HG03045 (cell line): ENCODE data around the gene EPC2.

Source experiments
- ATAC-seq: cut with Tn5 transposase; IDR thresholded peaks from one replicate; pipeline ENCODE4 v1.9.1; 2021; ENCODE audit warnings: mild to moderate bottlenecking, moderate library complexity; ENCODE audit not compliant: unreplicated experiment

Gene EPC2

GRCh38 chr2:148802448-148803220 is 158.1 kb downstream of the EPC2 start:
- ATAC-seq: no peak

DNA sequence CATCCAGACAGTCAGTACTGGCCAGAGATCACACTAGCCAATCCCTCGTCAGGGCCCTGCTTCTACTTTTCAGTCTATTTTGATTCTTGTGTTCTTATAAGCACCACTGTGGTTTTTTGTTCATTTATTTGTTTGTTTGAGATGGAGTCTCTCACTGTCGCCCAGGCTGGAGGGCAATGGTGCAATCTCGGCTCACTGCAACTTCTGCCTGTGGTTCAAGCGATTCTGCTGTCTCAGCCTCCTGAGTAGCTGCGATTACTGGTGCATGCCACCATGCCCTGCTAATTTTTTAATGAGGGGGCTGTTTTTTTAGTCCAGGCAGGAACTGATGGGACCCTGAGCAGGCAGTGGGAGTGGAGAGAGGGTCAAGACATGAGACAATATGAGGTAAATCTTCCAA is 165.5 kb downstream of the EPC2 start:
- no peak for ATAC-seq

DNA sequence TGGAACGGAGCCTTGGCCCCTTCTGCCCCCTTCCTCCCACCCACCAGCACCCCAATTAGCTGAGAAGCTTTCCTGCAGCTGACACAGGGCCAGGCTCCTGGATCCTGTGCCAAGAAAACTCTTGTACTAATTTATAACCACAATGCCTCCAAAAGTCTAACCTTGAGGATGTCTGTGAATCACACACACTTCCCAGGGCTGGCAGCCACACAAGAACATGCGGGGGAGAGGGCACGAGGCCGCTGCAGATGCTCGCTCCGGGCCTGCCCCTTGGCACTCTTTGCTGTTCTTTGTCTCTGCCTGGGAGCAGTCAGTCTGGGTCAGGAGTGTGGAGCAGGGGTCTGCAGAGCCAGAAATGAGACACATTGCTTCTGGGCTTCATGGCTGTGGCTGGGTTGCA is 167.8 kb downstream of the EPC2 start:
- no peak for ATAC-seq

- peak; percentile 99 for ATAC-seq
Observed at GRCh38 chr2:148813603-148814065, 169.1 kb downstream of the EPC2 start.

- no peak for ATAC-seq
Observed at GRCh38 chr2:148814143-148814859, 169.8 kb downstream of the EPC2 start.

DNA sequence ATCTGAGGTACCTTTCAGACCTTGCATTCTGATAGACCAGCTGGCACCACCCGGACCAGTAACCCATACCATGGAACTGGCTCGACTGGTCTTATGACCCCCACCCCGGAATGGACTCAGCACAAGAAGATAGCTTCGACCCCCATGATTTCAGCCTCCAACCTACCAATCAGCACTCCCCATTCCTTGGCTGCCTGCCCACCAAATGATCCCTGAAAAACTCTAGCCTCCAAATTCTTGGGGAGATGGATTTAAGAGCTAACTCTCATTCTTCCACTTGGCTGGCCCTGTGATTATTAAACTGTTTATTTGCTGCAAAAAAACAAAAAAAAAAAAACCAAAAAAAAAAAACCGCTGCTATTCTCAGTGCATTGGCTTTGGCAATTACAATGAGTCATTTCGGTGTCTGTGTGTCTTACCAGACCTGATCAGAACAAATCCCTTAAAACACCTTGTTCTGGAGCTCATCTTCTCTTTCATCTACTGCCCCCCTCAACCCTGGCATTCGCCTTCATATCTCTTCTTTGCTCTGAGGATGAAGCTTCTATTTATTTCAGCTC is 170.4 kb downstream of the EPC2 start:
- no peak for ATAC-seq

DNA sequence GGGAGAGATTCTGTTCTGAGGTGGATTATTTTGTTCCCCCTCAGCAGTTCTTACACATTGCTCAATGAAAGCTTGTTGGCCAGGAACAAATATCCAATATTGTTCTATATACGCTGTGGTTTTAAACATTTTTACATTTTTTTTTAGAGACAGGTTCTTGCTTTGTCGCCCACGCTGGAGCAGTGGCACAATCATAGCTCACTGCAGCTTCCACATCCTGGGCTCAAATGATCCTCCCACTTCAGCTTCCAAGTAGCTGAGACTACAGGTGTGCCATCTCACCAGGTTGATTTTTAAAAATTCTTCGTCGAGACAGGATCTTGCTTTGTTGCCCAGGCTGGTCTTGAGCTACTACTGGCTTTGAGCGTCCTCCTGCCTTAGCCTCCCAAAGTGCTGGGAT is 171.6 kb downstream of the EPC2 start:
- ATAC-seq: no peak

DNA sequence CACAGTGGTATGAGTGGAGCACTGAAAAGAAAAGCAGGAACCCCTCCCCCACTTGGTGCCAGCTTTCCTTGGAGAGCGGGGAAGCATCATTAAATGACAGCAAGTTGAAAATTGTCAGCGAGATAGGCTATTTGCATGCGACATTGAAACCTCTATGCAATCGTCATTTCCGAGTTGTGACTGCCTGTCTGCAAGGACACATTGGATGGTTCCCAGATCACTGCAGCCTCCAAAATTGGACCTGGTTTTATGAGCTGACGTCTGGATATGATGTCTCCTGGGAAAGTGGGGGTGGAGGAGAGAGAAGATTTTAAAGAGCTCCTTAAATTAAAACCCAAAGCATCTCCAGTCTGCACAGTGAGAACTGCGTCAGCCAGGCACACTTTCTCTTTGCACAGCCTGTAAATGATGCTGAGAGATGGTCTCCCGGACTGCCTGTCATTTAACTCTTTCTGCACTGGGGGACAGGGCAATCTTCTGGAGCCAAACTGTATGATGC is 172.7 kb downstream of the EPC2 start:
- no peak for ATAC-seq

DNA sequence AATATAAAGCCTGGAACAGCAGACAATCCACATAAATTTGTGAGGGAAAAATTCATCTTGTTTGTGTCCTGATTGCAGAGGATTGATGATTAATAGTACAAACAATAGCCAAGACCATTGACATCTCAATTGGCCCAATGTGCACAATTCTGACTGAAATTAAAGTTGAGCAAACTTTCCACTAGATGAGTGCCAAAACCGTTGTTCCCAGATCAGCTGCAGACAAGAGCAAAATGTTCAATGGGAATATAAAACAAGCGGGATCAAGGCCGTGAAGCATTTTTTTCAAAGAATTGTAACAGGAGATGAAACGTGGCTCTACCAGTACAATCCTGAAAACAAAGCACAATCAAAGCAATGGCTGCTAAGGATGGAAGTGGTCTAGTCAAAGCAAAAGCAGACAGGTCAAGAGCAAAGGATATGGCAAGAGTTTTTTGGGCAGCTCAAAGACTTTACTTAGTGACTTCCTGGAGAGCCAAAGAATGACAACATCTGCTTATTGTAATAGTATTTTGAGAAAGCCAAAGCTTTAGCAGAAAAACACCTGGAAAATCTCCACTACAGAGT is 174.6 kb downstream of the EPC2 start:
- ATAC-seq: no peak

- ATAC-seq: no peak
Observed at GRCh38 chr2:148824190-148824589, 179.6 kb downstream of the EPC2 start.

DNA sequence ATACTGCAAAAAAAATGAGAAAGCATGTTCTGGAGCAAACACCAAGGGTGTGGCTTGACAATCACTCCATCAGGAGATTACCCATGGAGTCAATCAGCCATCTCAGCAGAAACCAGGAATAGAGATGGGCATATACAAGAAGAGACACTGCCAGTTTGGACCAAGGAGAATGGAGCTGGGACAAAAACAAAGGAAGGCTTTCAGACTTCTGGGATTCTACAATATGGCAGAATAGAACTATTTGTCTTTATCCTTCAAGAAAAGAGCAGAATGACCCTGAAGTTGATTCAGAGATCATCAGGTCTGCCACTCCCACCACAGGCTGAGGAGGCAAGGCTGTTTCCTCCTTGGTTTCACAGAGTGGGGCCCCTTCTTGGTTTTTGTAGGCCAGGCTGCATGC is 182.2 kb downstream of the EPC2 start:
- ATAC-seq: no peak

- ATAC-seq: no peak
Observed at GRCh38 chr2:148828941-148829340, 184.4 kb downstream of the EPC2 start.

GRCh38 chr2:148829618-148830017 is 185.1 kb downstream of the EPC2 start:
- no peak for ATAC-seq

GRCh38 chr2:148832637-148833036 is 188.1 kb downstream of the EPC2 start:
- ATAC-seq: no peak
